ENCODE results near the gene CYP3A5.

The CYP3A5 gene

GRCh38 chr7:99605527-99605926 is 74.3 kb downstream of the CYP3A5 start:
- no peak for DNase-seq

GRCh38 chr7:99601656-99602310 is 78.0 kb downstream of the CYP3A5 start:
- DNase-seq, result no peak

GRCh38 chr7:99599836-99600235 is 80.0 kb downstream of the CYP3A5 start:
- no peak for DNase-seq

Data from CD4-positive, alpha-beta T cell treated with Interleukin-17A for 1 hour (primary cell).